Measurements from ENCODE around the gene HNRNPM. TPM values are rescaled to one million over a fixed set of nuclear protein-coding genes. Genes with fewer than 3 reads are reported as not detected.

HNRNPM gene
- total and polyA plus RNA-seq, 11 donors = 43.4 to 183 (median 95.3) TPM

DNA sequence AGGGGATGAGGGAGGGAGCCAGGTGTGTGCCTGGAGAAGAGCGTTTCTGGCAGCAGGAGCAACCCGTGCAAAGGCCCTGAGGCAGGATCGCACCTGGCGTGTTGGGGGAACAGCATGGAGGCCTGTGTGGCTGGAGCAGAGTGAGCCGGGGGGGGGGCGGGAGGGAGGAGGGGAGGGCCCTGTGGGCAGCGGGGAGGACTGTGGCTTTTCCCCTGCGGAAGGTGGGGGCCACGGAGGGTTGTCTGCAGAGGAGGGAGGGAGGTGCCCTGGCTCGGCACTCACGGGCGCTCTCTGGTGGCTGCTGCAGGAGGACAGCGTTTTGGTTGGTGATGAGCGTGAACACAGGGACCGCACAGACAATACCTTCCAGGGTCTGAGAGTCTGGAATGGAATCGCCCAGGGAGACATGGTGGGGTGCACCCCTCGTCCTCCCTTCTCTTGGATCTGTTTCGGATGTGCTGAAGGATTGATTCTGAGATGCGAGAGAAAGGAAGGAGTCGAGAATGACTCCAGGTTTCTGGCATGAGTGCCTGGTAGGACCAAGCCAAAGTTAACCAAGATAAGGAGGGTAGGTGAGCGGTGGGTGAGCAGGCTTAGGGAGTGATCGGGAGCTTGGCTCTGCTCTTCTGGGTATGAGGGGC is 48.1 kb upstream of the HNRNPM start:
- TF ChIP-seq POLR2A (IDR thresholded peaks at IDR 0.05) = no peak
- TF ChIP-seq, protein P1, sequence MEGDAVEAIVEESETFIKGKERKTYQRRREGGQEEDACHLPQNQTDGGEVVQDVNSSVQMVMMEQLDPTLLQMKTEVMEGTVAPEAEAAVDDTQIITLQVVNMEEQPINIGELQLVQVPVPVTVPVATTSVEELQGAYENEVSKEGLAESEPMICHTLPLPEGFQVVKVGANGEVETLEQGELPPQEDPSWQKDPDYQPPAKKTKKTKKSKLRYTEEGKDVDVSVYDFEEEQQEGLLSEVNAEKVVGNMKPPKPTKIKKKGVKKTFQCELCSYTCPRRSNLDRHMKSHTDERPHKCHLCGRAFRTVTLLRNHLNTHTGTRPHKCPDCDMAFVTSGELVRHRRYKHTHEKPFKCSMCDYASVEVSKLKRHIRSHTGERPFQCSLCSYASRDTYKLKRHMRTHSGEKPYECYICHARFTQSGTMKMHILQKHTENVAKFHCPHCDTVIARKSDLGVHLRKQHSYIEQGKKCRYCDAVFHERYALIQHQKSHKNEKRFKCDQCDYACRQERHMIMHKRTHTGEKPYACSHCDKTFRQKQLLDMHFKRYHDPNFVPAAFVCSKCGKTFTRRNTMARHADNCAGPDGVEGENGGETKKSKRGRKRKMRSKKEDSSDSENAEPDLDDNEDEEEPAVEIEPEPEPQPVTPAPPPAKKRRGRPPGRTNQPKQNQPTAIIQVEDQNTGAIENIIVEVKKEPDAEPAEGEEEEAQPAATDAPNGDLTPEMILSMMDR (IDR thresholded peaks at IDR 0.05) = peak; percentile 44 to 73 (median 60)
- peaks cover 14 to 69% (median 62%) of the 10 kb centered on the region in 12 donors for H3K4me1 ChIP-seq
- H3K27ac ChIP-seq = peak overlapping the region in 3 of 12 donors; percentile 34 to 56 (median 47)
- ATAC-seq = peak in 3 of 4 donors; percentile 23 to 59 (median 43)
- H3K27me3 ChIP-seq = no peaks in the 10 kb centered on the region
- no peaks in the 10 kb centered on the region for H3K9me3 ChIP-seq
- WGBS, 4 donors = 58 to 67% (median 61%) methylated on average over 20 to 22 of the region's 22 CpGs
- DNase-seq = peak; percentile 49 to 89 (median 66)
- peaks cover 0 to 27% (median 16%) of the 10 kb centered on the region in 9 donors for H3K36me3 ChIP-seq
- intact Hi-C loops (cut with DNase I) = loop anchor here in 8 of 10 donors (1.0 to 5.0 kb wide), 4 partner anchors 34 to 44 kb away; partner anchors contain the start of gene ANGPTL4 (in 1 of the 8)
- no peak overlapping the region for H3K4me3 ChIP-seq

DNA sequence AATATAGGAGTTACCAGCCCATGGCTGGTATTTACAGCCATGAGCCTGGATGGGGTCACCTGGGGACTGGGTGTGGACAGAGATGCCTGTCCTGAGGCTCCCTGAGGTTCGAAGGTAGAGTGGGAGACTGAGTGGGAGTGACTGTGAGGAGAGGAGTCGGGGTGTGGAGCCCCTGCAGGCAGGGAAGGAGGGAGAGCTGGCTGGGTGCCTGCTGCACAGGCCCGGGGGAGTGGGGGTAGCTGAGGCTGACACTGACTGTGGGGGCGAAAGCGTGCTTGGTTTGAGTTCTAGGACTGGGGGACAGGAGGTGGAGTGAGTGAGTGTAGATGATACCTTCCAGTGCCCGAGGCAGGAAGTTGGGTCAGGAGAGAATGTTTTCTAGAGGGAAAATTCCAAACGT is 47.5 kb upstream of the HNRNPM start:
- TF ChIP-seq, protein P1 (IDR thresholded peaks at IDR 0.05) = no peak
- no peak for TF ChIP-seq POLR2A (IDR thresholded peaks at IDR 0.05)
- Histone ChIP-seq H3K27me3 (no peaks in the 10 kb centered on the region), H3K27ac (peak overlapping the region in 6 of 12 donors; percentile 8 to 56 (median 35)), H3K4me1 (peaks cover 14 to 63% (median 56%) of the 10 kb centered on the region in 12 donors), H3K36me3 (peaks cover 0 to 33% (median 22%) of the 10 kb centered on the region in 9 donors), H3K9me3 (no peaks in the 10 kb centered on the region), H3K4me3 (no peak overlapping the region)
- WGBS, 4 donors = 34 to 48% (median 39%) methylated on average over 7 of the region's 7 CpGs
- DNase-seq = no peak
- intact Hi-C loops (cut with DNase I) = loop anchor here in 7 of 10 donors (2.0 to 5.0 kb wide), 3 partner anchors 35 to 45 kb away; partner anchors contain the start of gene ANGPTL4 (in 1 of the 7)
- no peak for ATAC-seq

DNA sequence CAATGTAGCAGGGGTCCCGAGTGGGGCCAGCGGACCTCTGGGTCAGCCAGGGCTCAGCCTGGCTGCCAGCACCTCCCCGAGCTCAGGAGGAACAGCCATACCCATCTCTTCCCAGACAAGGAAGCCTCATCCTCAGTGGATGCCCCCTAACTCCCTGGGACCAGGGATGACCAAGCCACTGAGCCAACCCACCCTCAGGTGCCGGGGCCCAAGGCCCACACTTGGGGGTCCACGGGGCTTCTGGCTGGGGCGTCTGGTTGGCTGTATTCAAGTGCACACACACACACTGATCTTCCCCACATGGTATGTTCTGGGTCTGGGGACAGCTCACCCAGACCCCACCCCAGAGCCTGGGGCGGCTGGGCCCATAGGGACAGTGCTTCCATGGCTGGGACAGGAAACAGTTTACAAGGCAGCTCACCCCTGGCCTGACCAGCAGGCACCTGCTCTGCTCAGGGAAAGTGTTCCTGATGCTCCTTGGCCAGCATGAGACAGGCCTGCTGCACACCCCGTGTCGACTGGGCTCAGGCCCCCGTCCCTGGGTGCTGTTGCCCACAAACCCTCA is 46.9 kb upstream of the HNRNPM start:
- no peaks in the 10 kb centered on the region for H3K27me3 ChIP-seq
- TF ChIP-seq POLR2A (IDR thresholded peaks at IDR 0.05) = no peak
- TF ChIP-seq, protein P1 (IDR thresholded peaks at IDR 0.05) = no peak
- H3K9me3 ChIP-seq = no peaks in the 10 kb centered on the region
- intact Hi-C loops (cut with DNase I) = loop anchor here in 7 of 10 donors (2.0 to 5.0 kb wide), 3 partner anchors 36 to 46 kb away; partner anchors contain the start of gene ANGPTL4 (in 1 of the 7)
- H3K4me3 ChIP-seq = no peak overlapping the region
- DNase-seq (no peak), ATAC-seq (no peak)
- peak overlapping the region in 6 of 12 donors; percentile 8 to 56 (median 35) for H3K27ac ChIP-seq
- H3K4me1 ChIP-seq = peaks cover 14 to 58% (median 50%) of the 10 kb centered on the region in 12 donors
- 71 to 78% (median 75%) methylated on average over 7 to 10 of the region's 10 CpGs for WGBS, 4 donors
- peaks cover 0 to 38% (median 28%) of the 10 kb centered on the region in 9 donors for H3K36me3 ChIP-seq

DNA sequence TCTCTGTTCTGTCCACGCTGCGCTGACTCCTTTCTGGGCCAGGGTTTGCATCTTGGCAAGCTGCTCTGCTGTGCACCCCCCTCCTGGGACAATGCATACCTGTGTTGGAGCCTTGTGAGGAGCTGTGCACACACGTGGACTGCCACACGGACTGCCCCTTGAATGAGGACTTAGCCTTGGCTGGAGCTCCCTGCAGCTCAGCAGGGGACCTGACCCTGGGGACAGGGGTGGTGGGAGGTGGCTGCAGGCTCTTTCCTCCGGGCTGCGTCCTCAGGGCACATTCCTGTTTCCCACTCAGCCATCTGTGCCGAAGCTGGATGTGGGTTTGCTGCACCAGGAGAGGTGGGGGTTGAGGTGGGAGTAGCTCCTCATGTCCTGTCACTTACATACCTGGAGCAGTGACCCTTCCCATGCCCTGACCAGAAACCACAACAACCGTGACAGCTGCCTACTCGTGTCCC is 46.4 kb upstream of the HNRNPM start:
- intact Hi-C loops (cut with DNase I) = loop anchor here in 2 of 10 donors (5.0 kb wide), 2 partner anchors 36 to 46 kb away; partner anchors contain the start of gene ANGPTL4 (in 1 of the 2)
- no peak for TF ChIP-seq POLR2A (IDR thresholded peaks at IDR 0.05)
- TF ChIP-seq, protein P1 (IDR thresholded peaks at IDR 0.05) = no peak
- peaks cover 0 to 44% (median 33%) of the 10 kb centered on the region in 9 donors for H3K36me3 ChIP-seq
- 34 to 55% (median 46%) methylated on average over 7 to 9 of the region's 9 CpGs for WGBS, 4 donors
- no peak for ATAC-seq
- H3K27me3 ChIP-seq = no peaks in the 10 kb centered on the region
- no peak overlapping the region for H3K4me3 ChIP-seq
- H3K4me1 ChIP-seq = peaks cover 9 to 53% (median 45%) of the 10 kb centered on the region in 12 donors
- no peak overlapping the region for H3K27ac ChIP-seq
- H3K9me3 ChIP-seq = no peaks in the 10 kb centered on the region
- no peak for DNase-seq
